MM.1S (cell line): ENCODE data around the gene GALNTL6.

ENCODE experiments used
- CTCF ChIP-seq: fragments of 300-600 bp; sonication (generic); IDR thresholded peaks from 2 replicates; pipeline ENCODE4 v1.5.1; 2016; ENCODE audit warnings: antibody characterized with exemption, low read length, mixed read lengths
- EZH2 ChIP-seq: fragments of 300-600 bp; sonication (generic); optimal IDR thresholded peaks from 2 replicates; pipeline ENCODE3; 2017; ENCODE audit warnings: low read depth, mild to moderate bottlenecking, antibody characterized with exemption, low read length, mixed read lengths
- EZH2phosphoT487 ChIP-seq: fragments of 300-600 bp; sonication (generic); IDR thresholded peaks from 2 replicates; pipeline ENCODE4 v1.6.1; 2018; ENCODE audit warnings: antibody characterized with exemption, low read length

GRCh38 chr4:172662113-172662512 lies 848.9 kb downstream of the GALNTL6 start:
- TF ChIP-seq EZH2 (no peak), CTCF (no peak), EZH2phosphoT487 (no peak)
